NK-92 (cell line): ENCODE results near the gene CUL3.
"Not testable (repeated sequence)": the region's sequence is repeated elsewhere in the genome, so short reads cannot be mapped to it uniquely, and the experiment has no call there.

Experiments
- DNase-seq: peaks from one replicate; lab custom pipeline; 2025; ENCODE audit not compliant: unreplicated experiment; lab: John Stamatoyannopoulos, UW

CUL3 gene

DNA sequence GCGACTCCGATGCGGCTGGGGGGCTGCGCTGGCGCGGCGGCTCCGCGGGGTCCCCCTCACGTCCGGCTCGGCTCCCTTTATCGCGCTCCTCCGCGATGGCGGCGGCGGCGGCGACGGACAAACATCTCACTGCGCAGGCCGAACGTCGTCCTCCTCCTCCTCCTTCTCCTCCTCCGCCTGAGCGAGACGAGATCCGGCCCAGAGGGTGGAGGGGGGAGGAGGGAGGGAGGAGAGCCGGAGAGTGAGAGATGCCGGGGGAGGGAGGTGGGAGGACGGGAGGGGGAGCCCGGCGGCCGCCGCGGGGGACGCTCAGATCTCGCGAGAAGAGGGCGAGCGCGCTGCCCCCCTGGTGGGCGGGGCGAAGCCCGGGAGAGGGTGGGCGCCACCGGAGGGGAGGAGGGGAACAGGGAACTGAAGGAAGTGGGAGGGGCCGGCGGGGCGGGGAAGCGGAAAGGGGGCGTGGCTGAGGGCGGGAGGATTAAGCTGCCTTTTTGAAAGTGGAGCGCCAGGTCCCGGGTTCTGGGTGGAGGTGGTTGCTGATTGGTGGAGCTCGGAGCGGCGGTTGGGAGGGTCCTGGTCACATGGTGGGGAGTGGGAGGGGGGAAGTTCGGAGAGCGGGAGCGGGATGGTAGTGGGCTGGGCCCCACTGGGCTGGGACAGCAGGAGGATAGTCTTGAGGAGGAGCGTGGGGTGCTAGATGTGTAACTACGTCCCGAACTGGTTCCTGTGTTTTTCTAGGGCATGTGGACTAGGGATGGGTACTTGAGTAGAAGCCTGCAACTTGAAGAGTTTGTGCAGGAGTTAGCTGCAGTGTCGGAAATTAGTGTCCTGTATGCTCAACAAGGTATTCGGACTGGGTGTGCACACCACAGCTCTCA lies at the start of gene CUL3:
Gene CUL3, minus strand, starts transcription at position 153 of the 878 bp plus-strand sequence. CDS start 354 bp downstream, outside the sequence.
- peak; percentile 96 for DNase-seq

GRCh38 chr2:224630659-224631550 lies 45.7 kb upstream of the CUL3 start:
- no peak for DNase-seq

DNA sequence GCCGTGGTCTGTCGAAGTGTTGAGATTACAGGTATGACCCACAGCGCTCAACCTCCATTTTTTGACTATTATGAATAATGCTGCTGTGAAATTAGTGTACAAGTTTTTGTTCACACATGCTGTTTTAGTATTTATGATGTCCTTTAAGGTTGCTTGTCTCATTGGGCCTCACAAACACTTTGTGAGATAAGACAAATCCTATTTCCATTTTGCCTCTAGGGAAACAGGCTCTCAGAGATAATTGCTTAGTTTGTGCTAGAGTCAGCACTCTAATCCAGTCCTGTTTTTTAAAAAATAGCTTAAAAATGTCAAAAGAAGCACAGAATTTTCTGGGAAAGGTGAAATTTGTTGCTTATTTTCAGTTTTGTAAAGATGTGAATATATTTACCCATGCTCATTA lies 43.3 kb upstream of the CUL3 start:
- no peak for DNase-seq

DNA sequence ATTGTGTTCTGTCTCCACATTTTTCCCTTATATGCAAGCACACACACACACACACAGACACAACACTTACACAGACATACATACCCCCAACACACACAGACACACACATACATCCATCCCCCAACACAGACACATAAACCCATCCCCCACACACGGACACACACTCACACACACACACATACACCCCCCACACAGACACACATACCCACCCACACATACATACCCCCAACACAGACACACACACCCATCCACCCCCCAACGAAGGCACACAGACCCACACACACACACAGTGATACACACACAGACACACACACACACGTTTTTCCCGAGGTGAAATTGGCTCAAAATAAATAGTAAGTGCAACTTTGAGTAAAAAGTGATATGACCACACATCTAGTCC lies 41.6 kb upstream of the CUL3 start:
- DNase-seq = no peak

GRCh38 chr2:224613543-224614286 lies 28.6 kb upstream of the CUL3 start:
- DNase-seq = no peak

GRCh38 chr2:224612578-224612977 lies 27.4 kb upstream of the CUL3 start:
- no peak for DNase-seq

DNA sequence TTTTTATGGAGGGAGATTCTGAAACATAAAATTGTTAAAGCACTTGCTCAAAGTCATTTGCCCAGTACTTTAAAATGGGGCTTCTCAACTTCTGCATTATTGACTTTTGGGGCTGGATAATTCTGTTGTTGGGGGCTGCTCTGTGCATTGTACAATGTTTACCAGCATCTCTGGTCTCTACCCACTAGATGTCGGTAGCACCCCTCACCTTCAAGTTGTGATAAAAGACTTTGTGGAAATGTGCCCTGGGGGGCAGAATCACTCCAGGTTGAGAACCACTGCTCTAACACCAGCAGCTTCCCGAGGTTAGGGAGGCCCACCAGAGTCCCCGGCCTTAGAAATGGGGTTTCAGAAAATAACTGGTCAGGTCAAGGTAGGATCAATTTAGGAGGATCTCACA lies 26.8 kb upstream of the CUL3 start:
- DNase-seq = no peak

DNA sequence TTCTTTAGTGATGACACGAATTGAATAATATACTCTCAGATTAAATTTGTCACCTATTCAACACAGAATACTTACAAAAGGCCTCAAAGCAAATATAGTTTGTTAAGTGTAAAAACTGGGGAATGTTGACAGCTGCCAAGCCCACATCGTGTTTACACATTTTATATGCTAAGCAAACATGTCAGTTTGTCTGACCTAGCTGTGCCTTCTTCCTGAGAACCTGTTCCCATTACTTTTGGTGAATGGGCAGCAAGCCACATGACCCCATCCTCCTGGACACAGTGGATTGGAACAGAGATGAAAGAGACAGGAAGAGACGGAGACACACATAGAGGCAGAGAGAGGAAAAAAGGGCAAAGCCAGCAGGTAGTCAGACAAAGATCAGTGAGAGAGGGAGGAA lies 22.9 kb upstream of the CUL3 start:
- no peak for DNase-seq

DNA sequence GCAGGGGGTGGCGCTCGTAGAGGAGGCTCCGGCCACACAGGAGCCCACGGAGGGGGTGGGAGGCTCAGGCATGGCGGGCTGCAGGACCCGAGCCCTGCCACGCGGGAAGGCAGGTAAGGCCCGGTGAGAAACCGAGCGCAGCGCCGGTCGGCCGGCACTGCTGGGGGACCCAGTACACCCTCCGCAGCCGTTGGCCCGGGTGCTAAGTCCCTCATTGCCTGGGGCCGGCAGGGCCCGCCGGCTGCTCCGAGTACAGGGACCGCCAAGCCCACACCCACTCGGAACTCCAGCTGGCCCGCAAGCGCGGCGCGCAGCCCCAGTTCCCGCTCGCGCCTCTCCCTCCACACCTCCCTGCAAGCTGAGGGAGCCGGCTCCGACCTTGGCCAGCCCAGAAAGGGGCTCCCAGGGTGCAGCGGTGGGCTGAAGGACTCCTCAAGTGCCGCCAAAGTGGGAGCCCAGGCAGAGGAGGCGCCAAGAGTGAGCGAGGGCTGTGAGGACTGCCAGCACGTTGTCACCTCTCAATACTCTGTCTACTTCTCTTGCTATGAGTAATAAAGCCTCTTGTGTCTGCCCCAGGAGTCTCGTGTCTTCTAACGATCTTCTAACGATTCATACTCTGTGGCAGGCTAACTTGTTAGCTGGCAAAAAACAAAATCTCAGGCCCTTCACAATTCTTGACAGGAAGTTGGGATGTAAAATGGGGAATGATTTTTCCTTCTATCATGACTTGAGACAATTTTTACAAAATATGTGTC lies 18.8 kb upstream of the CUL3 start:
- not testable (repeated sequence) for DNase-seq

GRCh38 chr2:224602778-224603375 lies 17.7 kb upstream of the CUL3 start:
- DNase-seq = not testable (repeated sequence)

GRCh38 chr2:224601923-224602322 lies 16.8 kb upstream of the CUL3 start:
- DNase-seq = no peak

- DNase-seq = no peak
Observed at GRCh38 chr2:224598678-224599077, 13.5 kb upstream of the CUL3 start.

- DNase-seq = no peak
Observed at GRCh38 chr2:224596289-224596688, 11.1 kb upstream of the CUL3 start.

DNA sequence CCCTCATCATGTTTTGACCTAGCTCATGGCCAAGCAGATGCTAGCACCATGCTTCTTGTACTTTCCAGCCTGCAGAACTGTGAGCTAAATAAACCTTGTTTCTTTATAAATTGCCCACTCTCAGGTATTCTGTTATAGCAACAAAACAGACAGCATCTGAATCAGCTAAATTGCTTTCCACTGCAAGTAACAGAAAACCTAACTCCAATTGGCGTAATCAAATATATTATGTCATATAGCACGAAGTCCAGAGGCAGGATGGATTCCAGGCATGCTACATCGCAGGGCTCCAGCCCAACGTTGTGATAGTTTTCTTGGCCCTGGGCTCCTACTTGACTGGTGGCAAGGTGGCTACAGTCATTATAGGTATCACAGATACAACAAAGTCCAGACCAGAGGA lies 10.4 kb upstream of the CUL3 start:
- no peak for DNase-seq

DNA sequence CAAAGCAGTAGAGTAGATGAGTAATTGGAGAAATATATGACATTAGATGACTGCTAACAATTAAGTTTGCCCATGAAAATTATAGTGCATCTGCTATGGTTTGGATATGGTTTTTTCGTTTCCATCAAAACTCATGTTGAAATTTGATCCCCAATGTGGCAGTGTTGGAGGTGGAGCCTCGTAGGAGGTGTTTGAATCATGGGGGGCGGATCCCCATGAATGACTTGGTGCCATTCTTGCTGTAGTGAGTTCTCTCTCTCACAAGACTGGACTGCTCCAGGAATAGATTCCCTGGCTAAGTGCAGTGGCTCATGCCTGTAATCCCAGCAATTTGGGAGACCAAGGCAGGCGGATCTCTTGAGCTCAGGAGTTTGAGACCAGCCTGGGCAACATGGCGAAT lies 9.7 kb upstream of the CUL3 start:
- DNase-seq = no peak

GRCh38 chr2:224591220-224591619 lies 6.1 kb upstream of the CUL3 start:
- DNase-seq = no peak

- DNase-seq = no peak
Observed at GRCh38 chr2:224586127-224586695, 1.0 kb upstream of the CUL3 start.

DNA sequence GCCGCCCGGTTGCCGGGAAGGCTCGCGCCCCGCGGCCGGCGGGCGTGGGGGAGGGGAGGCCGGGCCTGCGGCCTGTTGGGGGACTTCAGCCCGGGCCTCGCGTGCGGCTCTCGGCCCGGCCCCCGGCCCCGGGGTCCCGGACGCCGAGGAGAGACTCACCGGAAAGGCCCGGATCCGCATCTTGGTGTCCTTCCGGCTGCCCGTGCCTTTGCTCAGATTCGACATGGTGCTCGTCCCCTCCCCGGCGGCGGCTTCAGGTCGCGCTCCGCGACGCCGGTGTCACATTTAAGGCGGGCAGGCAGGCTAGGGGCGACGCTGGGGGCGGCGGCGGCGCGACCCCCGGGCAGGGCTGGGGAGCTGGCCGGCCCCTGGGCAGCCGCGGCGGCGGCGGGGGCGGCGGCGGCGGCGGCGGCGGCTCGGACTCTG lies 365 bp downstream of the CUL3 start:
- no peak for DNase-seq

DNA sequence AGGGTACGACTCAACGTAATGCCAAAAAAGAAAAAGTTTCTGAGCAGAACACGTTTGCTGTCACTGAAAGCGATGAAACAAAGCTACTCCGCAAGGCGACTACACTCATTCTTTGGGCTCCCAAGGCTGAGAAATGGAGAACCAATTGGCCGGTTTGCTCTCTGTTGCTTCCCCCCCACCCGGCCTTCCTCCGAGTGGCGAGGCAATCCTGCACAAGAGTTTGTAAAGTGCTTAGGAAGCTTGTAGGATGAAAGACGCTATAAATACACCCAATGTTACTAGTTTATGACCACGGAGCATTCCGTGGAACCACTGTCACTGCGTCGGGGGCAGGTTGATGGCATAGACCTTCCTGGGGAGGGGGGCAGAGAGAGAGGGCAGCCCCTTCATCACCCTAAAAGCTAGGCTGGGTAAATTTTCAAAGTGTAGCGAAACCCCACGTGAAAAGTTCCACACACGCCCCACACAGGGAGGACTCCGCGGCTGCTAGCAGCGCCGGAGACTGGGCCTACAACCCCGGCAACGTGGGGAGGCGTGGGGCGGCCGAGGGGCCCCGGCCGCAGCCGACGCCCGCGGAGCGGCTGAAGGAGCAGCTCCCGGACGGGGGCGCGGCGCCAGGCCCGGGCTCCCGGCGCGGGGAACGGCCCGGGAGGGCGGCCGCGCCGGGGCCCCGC lies 915 bp downstream of the CUL3 start:
- DNase-seq = no peak
